SU-DHL-6 (cell line): Measurements from ENCODE around the gene MSX2.

Experiments
- EZH2phosphoT487 ChIP-seq: fragments of 200-600 bp; sonication (generic), shearing (Covaris generic); conservative IDR thresholded peaks from 2 replicates; pipeline ENCODE4 v1.6.1; 2018; ENCODE audit warnings: mild to moderate bottlenecking, antibody characterized with exemption, low read length, moderate library complexity, mixed read lengths
- TF ChIP-seq, protein P1 (sequence below): fragments of 200-600 bp; sonication (generic); IDR thresholded peaks from one replicate; pipeline ENCODE4 v1.5.1; 2017; ENCODE audit warnings: antibody characterized with exemption, mild to moderate bottlenecking, low read length, moderate library complexity; ENCODE audit not compliant: insufficient read depth, poor library complexity, severe bottlenecking

DNA sequence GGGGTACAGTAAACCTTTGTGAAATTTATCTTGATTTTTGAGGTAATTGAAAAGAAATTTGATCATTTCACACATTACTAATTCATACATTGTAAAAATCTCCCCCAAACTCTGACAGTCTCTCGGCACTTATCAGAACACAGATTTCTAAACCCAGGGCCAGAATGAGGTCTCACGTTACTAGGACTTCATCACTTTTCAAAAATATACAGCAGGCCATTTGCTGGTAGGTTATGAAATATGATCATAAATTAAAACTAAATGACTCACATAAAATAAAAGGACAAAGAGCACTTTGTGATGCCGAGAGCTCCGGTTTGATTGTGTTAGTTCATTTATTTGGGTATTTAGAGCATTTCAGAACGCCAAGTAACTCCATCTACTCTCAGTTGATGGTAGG lies 17.0 kb downstream of the MSX2 start:
- TF ChIP-seq, protein P1, sequence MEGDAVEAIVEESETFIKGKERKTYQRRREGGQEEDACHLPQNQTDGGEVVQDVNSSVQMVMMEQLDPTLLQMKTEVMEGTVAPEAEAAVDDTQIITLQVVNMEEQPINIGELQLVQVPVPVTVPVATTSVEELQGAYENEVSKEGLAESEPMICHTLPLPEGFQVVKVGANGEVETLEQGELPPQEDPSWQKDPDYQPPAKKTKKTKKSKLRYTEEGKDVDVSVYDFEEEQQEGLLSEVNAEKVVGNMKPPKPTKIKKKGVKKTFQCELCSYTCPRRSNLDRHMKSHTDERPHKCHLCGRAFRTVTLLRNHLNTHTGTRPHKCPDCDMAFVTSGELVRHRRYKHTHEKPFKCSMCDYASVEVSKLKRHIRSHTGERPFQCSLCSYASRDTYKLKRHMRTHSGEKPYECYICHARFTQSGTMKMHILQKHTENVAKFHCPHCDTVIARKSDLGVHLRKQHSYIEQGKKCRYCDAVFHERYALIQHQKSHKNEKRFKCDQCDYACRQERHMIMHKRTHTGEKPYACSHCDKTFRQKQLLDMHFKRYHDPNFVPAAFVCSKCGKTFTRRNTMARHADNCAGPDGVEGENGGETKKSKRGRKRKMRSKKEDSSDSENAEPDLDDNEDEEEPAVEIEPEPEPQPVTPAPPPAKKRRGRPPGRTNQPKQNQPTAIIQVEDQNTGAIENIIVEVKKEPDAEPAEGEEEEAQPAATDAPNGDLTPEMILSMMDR, result no peak
- TF ChIP-seq EZH2phosphoT487, result no peak
